ENCODE data around the gene RARG. TPM values are rescaled to one million over a fixed set of nuclear protein-coding genes. Genes with fewer than 3 reads are reported as not detected.

The RARG gene
- total RNA-seq, 4 donors from 2014 or later, result 2.6 to 15.4 (median 7.6) TPM; not detected in 1

DNA sequence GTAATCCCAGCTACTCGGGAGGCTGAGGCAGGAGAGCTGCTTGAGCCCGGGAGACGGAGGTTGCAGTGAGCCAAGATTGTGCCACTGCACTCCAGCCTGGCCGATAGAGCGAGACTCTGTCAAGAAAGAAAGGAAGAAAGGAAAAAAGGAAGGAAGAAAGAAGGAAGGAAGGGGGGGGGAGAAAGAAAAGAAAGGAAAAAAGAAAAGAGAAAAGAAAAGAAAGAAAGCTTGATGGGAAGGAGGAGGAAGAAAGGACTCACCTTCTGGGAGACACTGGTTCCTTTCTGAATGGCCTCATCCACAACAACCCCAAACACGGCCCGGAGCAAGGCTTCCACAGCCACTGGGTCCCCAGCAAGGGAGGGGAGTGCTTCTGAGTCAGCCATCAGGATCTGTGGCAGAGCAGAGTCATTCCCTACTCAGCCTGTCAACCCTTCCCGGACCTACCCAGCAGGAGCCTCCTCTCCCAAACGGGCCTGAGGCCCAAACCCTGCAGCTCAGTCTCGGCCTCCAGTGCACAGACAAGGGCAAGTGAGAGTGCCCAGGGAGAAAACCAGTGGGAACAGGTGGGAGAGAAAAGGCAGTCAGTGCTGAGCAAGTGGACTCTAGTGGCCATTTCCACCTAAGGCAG lies 58.8 kb downstream of the RARG start:
- H3K27ac ChIP-seq, result no peak overlapping the region
- in situ Hi-C loops (cut with MboI; ENCODE audit: low pct_ligation_motif_present in 1 of 4, low pct_unique_long_range_greater_than_20kb in 1 of 4, low sequenced_read_pairs in 3 of 4) (no loop called here), intact Hi-C loops (cut with DNase I; ENCODE audit: low total_unique reads) (no loop called here)
- no peaks in the 10 kb centered on the region for H3K27me3 ChIP-seq
- no peaks in the 10 kb centered on the region for H3K9me3 ChIP-seq
- no peaks in the 10 kb centered on the region for H3K36me3 ChIP-seq
- H3K4me1 ChIP-seq, result peaks cover 4 to 24% (median 7%) of the 10 kb centered on the region in 4 donors
- H3K4me3 ChIP-seq, result no peak overlapping the region
- no peak for DNase-seq
- TF ChIP-seq EP300 (IDR thresholded peaks at IDR 0.05; ENCODE audit: low read depth), result no peak
- no peak for TF ChIP-seq POLR2AphosphoS5 (IDR thresholded peaks at IDR 0.05)
- TF ChIP-seq POLR2A (IDR thresholded peaks at IDR 0.05), result no peak
- TF ChIP-seq, protein P1, sequence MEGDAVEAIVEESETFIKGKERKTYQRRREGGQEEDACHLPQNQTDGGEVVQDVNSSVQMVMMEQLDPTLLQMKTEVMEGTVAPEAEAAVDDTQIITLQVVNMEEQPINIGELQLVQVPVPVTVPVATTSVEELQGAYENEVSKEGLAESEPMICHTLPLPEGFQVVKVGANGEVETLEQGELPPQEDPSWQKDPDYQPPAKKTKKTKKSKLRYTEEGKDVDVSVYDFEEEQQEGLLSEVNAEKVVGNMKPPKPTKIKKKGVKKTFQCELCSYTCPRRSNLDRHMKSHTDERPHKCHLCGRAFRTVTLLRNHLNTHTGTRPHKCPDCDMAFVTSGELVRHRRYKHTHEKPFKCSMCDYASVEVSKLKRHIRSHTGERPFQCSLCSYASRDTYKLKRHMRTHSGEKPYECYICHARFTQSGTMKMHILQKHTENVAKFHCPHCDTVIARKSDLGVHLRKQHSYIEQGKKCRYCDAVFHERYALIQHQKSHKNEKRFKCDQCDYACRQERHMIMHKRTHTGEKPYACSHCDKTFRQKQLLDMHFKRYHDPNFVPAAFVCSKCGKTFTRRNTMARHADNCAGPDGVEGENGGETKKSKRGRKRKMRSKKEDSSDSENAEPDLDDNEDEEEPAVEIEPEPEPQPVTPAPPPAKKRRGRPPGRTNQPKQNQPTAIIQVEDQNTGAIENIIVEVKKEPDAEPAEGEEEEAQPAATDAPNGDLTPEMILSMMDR (IDR thresholded peaks at IDR 0.05), result no peak
- WGBS, 2 donors (ENCODE audit: low coverage in 1 of 2), result 91 to 93% methylated on average over 4 to 10 of the region's 10 CpGs

DNA sequence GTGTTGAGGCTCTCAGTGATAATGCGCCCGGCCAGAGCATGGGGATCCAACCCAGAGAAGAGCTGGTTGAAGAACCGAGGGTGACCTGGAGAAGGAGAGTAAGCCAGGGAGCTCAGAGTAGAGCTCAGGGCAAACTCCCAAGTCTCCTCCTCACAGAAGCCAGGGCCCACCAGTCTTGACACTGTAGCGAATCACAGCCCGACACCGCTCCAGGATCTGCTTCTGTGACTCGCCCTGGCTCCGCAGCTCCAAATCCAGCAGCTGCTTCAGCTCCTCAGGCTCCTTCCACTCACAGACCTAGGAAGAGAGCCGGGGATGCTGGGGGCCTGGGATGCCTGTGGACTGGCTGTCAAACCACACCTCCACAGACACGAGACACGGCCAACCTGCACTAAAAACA lies 59.7 kb downstream of the RARG start:
- no peak for DNase-seq
- no peak overlapping the region for H3K4me3 ChIP-seq
- no peaks in the 10 kb centered on the region for H3K36me3 ChIP-seq
- WGBS, 2 donors (ENCODE audit: low coverage in 1 of 2), result 88 to 94% methylated on average over 5 to 11 of the region's 11 CpGs
- H3K4me1 ChIP-seq, result peaks cover 4 to 24% (median 7%) of the 10 kb centered on the region in 4 donors
- in situ Hi-C loops (cut with MboI; ENCODE audit: low pct_ligation_motif_present in 1 of 4, low pct_unique_long_range_greater_than_20kb in 1 of 4, low sequenced_read_pairs in 3 of 4), result no loop called here
- H3K9me3 ChIP-seq, result no peaks in the 10 kb centered on the region
- TF ChIP-seq EP300 (IDR thresholded peaks at IDR 0.05; ENCODE audit: low read depth), result no peak
- TF ChIP-seq, protein P1 (IDR thresholded peaks at IDR 0.05), result no peak
- TF ChIP-seq POLR2A (IDR thresholded peaks at IDR 0.05), result no peak
- TF ChIP-seq POLR2AphosphoS5 (IDR thresholded peaks at IDR 0.05), result no peak
- H3K27ac ChIP-seq, result no peak overlapping the region
- H3K27me3 ChIP-seq, result no peaks in the 10 kb centered on the region
- intact Hi-C loops (cut with DNase I; ENCODE audit: low total_unique reads), result no loop called here

DNA sequence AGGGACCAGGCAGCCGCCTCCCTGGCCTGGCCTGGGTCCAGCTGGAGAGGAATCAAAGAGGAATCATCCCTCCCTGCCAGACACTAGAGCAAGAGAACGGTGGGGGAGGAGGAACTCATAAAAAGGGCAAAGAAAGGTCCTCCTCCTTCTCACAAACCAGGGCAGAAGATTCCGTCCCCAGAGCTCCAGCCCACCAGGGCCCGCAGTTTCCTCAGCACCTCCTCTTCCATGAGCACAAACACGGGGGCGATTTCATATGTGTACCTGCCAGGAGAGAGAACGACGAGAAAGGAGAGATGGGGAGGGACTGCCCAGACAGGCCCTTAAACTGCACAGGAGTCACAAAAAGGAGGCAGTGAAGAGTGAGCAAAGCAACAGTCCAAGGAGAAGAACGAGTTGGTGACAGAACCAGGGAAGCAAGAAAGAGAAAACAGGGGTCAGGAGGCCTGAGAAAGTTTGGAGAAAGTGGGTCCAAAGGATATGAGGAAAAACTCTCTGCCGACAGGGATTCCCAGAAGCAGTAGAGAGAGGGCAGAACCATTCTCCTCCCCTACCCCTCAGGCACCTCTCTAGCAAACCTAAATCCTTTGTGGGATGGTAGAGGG lies 60.2 kb downstream of the RARG start:
- in situ Hi-C loops (cut with MboI; ENCODE audit: low pct_ligation_motif_present in 1 of 4, low pct_unique_long_range_greater_than_20kb in 1 of 4, low sequenced_read_pairs in 3 of 4) (no loop called here), intact Hi-C loops (cut with DNase I; ENCODE audit: low total_unique reads) (no loop called here)
- Histone ChIP-seq H3K4me3 (no peak overlapping the region), H3K4me1 (peaks cover 4 to 24% (median 7%) of the 10 kb centered on the region in 4 donors), H3K36me3 (no peaks in the 10 kb centered on the region), H3K27me3 (no peaks in the 10 kb centered on the region), H3K27ac (peak overlapping the region in 1 of 4 donors; percentile 18), H3K9me3 (no peaks in the 10 kb centered on the region)
- TF ChIP-seq POLR2AphosphoS5 (IDR thresholded peaks at IDR 0.05) (no peak), EP300 (IDR thresholded peaks at IDR 0.05; ENCODE audit: low read depth) (no peak), POLR2A (IDR thresholded peaks at IDR 0.05) (no peak)
- TF ChIP-seq, protein P1 (IDR thresholded peaks at IDR 0.05), result no peak
- 36 to 47% methylated on average over 5 to 10 of the region's 10 CpGs for WGBS, 2 donors (ENCODE audit: low coverage in 1 of 2)
- no peak for DNase-seq

DNA sequence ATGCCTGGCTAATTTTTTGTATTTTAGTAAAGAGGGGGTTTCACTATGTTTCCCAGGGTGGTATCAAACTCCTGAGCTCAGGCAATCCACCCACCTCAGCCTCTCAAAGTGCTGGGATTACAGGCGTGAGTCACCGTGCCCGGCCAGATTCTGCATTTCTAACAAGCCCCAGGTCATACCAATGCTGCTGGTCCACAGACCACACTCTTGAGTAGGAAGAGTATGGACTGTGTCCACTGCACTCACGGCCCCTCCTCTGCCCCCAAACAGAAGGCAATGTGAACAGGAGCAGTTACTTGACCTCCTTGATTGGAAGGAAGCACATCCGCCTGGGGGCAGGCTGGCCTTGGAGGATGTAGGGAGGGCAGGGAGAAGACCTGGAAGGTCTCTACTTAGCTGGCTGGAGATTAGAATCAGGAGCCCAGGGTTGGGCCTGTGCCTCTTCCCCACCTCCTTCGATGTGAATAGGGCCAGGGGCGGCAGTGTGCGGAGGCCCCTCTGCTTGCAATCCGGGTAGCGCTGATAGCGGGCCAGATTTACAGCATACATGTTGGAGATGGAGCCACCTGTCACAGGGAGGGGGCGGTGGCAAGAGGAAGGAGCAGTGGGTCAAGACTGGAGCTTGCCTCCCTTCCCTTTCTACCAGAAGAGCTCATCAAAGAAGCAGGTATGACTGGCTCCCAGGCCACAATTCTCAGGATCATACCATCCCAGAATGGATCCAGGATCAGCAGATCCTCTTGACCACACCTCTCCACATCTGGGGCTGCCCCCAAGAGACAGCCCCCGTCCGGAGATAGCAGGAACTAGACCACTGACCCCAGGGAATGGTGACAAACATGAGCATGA lies 60.9 kb downstream of the RARG start:
- in situ Hi-C loops (cut with MboI; ENCODE audit: low pct_ligation_motif_present in 1 of 4, low pct_unique_long_range_greater_than_20kb in 1 of 4, low sequenced_read_pairs in 3 of 4) (no loop called here), intact Hi-C loops (cut with DNase I; ENCODE audit: low total_unique reads) (no loop called here)
- no peaks in the 10 kb centered on the region for H3K36me3 ChIP-seq

More for the DNA sequence above, 60.9 kb downstream of the RARG start:
- TF ChIP-seq EP300 (IDR thresholded peaks at IDR 0.05; ENCODE audit: low read depth) (no peak), POLR2AphosphoS5 (IDR thresholded peaks at IDR 0.05) (no peak), POLR2A (IDR thresholded peaks at IDR 0.05) (no peak)
- TF ChIP-seq, protein P1 (IDR thresholded peaks at IDR 0.05), result no peak
- Histone ChIP-seq H3K9me3 (no peaks in the 10 kb centered on the region), H3K27ac (no peak overlapping the region), H3K4me1 (peaks cover 4 to 24% (median 7%) of the 10 kb centered on the region in 4 donors), H3K4me3 (no peak overlapping the region), H3K27me3 (no peaks in the 10 kb centered on the region)
- 56 to 81% methylated on average over 3 to 14 of the region's 14 CpGs for WGBS, 2 donors (ENCODE audit: low coverage in 1 of 2)
- DNase-seq, result no peak

All from transverse colon (tissue), 4 donors.